ENCODE results near the gene TNFRSF14.
"Not testable (repeated sequence)": the region's sequence is repeated elsewhere in the genome, so short reads cannot be mapped to it uniquely, and the experiment has no call there.

The TNFRSF14 gene

DNA sequence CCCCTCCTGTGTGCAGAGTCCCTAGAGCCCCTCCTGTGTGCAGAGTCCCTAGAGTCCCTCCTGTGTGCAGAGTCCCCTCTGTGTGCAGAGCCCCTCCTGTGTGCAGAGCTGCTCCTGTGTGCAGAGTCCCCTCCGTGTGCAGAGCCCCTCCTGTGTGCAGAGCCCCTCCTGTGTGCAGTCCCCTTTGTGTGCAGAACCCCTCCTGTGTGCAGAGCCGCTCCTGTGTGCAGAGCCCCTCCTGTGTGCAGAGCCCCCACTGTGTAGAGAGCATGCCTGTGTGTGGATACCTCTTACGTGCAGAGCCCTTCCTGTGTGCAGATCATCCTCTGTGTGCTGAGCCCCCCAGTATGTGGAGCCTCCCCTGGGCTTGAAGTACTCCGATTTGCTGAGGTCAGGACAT lies 17.8 kb upstream of the TNFRSF14 start:
- DNase-seq (ENCODE audit: low read depth in 1 of 2, low spot score in 1 of 2) = no peak

DNA sequence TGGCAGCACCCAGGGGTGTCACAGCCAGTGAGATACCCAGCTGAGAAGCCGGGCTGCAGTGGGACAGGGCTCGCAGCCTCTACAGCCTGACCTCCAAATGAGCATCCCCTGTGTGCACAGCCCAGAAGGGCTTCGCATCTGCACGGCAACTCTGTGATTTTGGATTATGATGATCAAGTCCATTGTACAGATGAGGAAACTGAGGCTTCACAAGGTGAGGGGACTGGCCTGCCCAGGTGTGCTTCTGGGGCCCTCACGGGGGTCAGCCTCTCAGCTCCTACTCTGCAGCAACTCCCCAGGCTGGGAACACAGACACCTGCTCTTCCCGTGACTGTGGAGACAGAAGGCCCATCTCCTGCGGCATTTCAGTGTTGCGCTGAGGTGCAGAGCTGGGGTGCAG lies 17.3 kb upstream of the TNFRSF14 start:
- no peak for DNase-seq (ENCODE audit: low read depth in 1 of 2, low spot score in 1 of 2)

DNA sequence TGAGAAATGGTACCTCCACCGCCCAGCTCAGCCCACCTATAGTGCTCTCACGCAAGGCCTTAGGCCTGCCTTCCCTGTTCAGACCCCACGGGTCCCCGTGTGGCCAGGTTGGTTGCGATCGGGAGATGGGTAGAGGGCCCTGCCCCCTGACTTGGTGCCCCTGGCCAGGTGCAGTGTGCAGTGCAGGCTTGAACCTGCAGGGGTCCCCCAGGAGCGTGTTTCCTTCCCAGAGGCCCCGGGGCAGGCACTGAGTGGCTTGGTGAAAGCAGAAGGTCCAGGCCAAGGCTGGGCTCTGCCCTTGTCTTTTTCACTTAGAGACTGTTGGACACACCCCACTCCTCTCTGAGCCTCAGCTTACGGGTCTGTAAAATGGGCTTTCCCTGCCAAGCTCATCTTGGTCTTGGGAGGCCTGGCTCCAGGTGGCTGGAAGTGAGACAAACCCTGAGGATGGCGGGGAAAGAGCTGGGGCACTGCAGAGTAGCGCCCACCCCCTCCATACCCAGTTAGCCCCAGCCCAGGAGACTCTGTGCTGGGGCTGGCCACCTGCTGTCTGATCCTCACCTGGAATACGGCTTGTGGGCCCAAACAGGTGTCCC lies 16.8 kb upstream of the TNFRSF14 start:
- no peak for DNase-seq (ENCODE audit: low read depth in 1 of 2, low spot score in 1 of 2)

DNA sequence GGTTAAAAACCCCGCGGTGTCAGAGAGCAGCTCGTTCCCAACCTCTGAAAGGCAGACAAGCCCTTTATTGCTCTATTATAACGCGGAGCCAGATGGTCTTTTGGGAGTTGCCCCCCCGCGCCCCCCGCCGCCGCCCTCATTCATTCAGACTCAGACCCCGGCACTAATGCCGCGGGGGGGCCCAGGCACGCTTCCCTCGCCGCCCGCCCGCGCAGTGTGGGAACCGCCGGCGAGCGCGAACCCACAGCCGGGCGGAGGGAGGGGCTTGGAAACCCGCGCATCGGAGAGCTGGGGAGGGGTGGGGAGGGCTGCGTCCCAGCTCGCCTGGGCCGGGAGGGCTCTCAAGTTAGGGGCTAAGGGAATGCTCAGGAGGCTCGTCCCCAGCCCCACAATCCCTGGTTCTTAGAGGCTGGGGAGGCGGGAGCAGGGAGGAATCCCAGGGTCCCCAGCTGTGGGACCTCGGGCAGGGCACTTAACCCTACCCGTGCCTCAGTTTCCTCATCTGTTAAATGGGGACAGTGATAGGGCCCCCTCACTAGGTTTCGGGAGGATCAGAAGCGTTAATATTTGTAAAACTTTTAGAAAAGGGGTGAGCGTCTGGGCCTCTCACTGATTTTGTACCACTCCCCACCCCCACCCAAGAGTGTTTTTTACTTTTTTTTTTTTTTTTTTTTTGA lies 15.2 kb upstream of the TNFRSF14 start:
- DNase-seq (ENCODE audit: low read depth in 1 of 2, low spot score in 1 of 2) = no peak

DNA sequence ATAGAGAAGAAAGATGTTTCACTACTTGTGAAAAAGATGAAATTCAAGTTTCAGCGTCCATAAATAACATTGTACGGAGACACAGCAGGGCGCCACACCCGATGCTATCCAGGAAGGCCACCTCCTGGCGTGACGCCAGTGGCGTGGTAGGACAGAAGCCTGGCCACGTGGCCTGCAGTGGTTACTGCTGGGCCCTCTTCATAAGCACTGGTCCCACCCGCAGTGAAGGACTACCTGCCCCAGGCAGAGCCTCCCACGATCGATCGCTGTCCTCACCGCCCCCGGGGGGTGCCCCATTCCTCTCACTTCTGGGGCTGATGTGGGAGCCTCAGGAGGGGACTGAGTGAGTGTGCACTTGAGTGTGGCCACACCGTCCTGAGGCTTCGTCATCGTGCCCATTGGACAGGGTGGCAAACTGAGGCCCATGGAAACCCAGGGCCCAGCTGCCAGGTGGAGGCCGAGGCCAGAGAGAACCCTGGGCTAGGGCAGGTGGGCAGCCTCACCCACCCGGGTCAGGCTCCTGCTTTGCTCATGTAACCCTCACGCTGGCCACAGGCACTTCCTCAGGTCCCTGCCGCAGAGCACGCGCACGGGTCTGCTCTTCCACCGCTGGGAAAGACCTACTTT lies 14.4 kb upstream of the TNFRSF14 start:
- DNase-seq (ENCODE audit: low read depth in 1 of 2, low spot score in 1 of 2) = no peak

DNA sequence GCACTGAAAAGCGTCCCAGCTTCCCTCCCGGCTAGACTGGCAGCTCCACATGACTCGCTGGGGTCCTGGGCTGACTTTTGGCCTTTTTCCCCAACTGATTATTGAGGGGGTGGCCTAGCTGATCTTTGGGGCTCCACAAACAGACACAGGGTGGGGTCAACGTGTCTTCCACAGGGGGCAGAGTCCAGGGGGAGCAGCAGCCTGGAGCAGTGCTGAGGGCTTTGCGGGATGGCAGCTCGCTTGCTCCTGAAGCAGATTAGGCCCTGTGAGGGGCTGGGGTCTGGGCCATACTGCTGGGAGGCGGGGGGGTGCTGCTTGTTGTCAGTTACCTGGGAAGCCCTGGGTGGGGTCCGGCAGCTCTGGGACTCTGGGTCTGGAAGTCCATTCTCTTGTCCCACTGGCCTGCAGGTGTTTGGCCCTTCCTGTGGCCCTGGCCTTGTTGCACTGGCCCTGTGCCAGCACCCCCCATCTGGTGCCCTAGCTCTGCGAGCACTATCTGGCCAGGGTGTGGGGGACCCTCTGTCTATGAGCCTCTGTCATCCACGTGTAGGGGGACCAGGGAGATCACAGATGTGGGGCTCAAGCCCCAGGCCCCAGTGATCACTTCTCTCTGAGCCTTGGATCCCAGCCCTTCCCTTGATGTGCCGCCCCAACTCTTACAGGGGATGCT lies 13.8 kb upstream of the TNFRSF14 start:
- DNase-seq (ENCODE audit: low read depth in 1 of 2, low spot score in 1 of 2) = no peak

DNA sequence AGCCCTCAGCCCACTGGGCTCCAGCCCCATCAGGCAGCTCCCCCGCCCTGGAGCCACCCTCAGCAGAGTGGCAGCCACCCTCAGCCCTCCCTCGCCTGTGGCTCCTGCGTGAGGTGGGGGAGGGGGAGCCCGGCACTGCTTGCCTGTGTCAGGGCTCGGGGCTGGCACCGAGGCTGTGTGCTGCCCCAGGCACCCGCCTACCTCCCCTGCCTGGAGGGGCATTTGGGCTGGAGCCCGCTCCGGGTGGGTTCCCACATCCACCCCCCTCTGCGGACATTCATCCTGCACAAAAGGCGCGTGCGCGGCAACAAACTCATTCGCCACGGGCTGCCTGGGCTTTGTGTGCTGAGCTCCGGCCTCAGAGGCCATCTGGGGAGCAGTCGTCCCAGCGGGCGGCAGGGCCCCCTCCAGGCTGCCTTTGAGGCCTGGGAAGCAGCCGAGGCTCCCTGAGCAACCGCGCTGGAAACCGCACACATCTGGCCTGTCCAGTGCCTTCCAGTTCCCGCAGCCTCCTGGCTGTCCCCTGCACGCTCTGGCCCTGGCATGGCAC lies 12.6 kb upstream of the TNFRSF14 start:
- DNase-seq (ENCODE audit: low read depth in 1 of 2, low spot score in 1 of 2) = no peak

DNA sequence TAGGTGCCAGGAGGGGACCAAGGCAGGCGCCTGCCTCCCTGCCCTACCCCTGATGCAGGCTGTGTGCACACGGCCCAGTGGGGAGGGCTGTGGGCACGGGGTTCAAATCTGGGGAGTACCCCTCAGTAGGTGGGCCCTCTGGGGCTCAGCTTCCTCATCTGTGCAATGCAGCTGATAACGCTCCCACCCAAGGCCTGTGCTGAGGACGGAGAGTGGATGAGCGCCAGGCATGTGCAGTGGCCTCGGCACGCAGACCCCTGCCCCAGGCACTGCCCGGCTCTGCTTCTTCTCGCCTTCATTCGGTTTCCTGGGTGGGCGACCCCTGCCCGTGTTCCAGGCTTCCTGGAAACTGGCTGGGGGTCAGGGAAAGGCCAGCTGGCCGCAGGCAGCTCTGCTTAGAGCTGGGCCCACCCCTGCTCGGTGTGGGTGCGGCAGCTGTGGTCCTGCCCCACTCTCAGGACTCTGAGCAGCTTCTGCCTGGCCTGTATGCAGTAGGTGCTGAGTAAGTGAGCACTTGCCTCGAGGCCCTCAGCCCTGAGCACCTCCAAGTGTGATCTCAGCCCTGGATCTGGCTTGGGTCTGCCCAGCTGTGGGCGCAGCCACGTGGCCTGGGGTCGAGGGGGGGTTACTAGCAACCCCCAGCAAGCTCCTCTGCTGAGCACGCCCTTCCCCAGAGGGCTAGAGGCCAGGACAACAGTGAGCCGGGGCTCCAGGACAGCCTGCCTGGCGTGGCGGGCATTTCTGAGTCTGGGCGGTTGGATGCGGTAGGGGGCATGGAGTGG lies 11.9 kb upstream of the TNFRSF14 start:
- DNase-seq (ENCODE audit: low read depth in 1 of 2, low spot score in 1 of 2) = no peak

DNA sequence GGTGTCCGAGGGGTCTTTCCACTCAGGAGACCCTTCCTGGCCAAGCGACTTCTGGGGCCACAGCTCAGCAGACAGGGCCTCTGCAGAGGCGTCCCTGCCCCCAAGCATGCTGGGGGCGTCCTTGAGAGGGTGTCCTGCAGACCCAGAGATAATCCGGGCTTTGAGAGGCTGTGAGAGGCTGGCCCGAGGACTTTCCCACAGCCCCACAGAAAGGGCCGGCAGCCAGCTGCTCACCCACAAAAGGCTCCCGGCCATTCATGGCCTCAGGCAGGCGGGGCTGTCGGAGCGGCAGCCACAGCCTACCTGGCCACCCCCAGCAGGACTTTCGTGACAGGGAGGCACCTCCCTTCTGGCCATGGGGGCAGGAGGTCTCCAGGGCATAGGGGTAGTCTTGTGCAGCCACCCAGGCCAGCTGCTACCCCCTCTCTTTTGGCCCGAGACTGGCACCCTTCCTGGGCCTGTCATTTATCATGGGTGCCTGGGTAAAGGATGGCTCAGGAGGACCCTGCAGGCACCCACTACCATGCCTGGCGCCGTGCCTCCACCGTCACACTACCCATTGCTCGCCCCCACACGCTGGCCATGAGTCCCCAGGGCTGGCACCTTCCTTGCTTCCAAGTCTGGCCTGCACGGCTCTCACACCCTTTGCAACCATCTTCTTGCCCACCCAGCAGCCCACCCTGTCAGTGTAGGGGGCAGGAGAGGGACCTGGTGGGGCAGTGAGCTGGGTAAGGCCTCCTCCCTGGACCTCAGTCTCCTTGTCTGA lies 11.1 kb upstream of the TNFRSF14 start:
- no peak for DNase-seq (ENCODE audit: low read depth in 1 of 2, low spot score in 1 of 2)

DNA sequence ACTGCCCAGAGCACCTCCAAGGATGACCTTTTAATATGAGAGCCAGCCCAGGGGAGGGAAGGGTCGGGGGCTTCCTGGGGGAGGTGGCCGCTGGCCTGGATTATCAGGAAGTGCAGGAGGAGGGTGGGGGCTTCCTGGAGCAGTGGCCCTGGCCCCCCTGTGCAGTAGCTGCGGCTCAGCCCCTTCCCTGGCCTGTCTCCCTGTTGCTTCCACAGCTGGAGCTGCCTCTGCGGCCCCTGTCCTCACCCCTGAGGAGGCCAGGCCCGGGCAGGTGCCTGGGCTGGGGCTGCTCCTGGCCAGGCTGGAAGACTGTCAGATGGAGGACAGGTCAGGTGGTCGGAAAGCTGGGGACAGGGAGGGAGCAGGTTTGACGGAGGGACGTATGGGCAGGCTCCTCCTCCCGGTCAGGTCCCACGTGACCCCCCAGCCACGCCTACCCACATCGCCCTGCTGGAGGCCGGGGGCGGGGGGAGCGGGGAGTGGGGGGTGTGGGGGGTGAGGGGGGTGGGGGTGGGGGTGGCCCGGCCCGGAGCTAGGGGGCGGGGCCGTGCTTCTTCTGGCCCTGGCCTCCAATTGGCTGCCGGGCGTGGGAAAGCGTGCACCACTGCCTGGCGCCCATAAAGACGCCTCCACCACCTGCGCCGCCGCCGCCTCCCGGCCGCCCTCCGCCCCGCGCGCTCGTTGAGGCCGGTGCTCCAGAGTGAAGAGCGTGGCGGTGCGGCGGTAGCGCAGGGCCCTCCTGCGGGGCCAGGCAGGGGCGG lies 10.2 kb upstream of the TNFRSF14 start:
- peak in 1 of 2 donors; percentile 77 for DNase-seq (ENCODE audit: low read depth in 1 of 2, low spot score in 1 of 2)

DNA sequence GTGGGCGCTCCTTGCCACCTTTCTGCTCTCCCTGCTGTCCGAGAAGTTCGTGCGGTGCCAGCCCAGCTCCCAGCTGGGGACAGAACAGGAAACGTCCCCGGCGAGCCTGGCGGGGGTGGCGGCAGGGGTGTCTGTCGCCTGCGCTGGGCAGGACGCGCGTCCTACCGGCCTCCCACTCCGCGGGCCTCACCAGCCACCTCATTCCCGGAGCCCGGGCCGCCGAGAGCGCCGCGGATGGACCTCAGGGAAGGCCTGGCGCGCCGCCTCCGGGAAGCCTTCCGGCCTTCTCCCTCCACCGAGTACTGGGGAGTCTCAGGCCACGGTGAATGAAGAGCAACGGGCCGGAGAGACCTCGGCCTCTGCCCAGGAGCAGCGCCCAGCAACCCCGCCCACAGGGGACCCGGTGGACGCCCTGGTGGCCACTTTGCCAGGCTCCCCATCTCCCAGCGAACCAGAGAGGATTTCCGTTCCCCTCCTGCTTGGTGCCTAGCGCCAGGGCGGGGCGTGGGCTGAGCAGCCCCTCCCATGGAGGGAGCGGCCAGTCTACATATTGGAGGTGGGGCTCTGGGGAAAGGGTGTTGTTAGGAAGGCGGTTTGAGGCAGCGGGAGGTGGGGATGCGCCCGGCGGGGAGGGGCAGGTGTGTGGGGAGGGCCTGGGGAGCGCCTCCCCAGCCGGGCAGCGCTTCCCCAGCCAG lies 9.5 kb upstream of the TNFRSF14 start:
- DNase-seq (ENCODE audit: low read depth in 1 of 2, low spot score in 1 of 2) = peak in 1 of 2 donors; percentile 79

DNA sequence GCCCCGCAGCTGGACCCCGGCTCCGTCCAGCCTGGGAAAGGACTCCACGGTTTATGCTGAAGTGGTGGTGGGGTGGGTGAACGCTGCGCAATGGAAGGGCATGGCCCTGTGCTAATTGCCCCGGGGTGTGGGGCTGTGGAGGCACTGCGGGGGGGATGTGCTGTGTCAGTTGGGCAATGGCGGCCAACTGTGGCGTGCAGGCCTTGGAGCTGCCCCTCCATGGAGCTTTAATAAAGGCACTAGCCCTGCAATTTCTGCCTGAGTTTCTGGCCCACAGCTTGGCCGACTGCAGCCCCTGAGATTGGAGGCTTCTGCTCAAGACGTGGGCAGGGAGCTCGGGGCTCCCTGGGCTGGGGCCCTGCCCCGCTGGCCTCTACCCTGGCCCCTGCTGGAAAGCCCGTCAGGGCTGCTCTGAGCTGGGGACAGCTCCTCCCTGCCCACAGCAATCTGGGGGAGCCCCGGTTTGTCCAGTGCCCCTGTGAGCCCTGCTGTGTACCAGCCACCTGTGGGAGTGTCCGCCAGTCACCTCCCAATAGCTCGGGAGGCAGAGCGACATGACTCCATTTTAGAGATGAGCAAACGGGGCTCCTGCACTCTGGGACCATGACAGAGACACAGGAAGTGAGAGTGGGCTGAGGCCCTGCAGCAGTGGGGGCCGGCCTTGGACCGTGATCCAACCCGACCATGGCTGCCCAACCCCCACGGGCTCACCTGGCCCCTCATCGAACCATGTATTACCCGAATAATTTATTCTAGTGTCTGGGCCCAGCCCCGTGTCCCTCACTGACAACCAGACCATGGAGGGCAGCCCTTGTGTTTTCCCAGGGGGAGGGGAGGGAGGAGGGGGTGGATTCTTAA lies 8.7 kb upstream of the TNFRSF14 start:
- DNase-seq (ENCODE audit: low read depth in 1 of 2, low spot score in 1 of 2) = no peak

DNA sequence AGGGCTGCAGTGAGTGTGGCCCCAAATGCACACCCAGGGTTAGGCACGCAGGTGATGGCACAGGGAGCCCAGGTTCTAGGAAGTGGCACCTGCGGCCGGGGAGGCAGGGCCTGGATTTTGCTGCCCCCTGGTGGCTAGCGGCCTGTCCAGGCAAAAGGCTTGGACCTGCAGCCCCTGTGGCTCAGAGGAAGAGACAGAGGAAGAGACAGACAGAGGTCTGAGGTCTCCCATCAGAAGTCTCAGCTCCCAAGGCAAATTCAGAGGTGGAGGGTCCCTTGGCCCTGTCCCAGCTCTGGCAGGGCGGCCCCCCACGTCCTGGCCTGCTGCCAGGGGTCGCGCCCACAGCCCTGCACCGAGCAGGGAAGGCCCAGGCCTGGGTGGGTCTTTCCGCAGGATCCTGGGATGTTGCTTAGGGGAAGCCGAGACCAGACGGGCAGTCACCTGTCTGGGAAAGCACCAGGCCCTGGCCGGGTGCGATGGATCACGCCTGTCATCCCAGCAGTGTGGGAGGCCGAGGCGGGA lies 8.0 kb upstream of the TNFRSF14 start:
- DNase-seq (ENCODE audit: low read depth in 1 of 2, low spot score in 1 of 2) = peak; percentile 71 to 76

DNA sequence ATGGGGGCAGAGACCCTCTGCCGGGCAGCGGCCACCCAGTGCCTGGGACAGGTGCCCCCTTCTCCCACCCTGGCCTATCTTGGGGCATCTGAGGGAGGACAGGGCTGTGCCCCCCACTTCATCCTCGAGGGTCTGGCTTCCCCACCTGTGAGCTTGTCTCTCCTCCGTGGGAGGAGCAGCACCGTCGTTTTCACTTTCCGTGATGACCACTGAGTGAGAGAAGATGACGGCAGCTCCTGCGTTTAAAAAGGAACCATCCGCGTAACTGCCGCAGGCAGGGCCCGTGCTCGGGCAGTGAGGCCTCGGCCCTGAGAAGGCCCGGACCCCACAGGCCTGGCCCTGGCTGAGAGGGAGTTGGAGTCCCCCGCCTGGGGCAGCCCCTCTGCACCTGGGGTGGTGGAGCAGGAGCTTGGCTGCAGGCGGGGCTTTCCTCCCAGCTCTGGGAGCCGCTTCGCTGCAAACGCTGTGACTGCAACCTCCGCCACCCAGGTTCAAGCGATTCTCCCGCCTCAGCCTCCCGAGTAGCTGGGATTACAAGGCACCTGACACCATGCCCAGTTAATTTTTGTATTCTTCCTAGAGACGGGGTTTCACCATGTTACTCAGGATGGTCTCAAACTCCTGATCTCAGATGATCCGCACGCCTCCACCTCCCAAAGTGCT lies 6.7 kb upstream of the TNFRSF14 start:
- not testable (repeated sequence) for DNase-seq (ENCODE audit: low read depth in 1 of 2, low spot score in 1 of 2)

DNA sequence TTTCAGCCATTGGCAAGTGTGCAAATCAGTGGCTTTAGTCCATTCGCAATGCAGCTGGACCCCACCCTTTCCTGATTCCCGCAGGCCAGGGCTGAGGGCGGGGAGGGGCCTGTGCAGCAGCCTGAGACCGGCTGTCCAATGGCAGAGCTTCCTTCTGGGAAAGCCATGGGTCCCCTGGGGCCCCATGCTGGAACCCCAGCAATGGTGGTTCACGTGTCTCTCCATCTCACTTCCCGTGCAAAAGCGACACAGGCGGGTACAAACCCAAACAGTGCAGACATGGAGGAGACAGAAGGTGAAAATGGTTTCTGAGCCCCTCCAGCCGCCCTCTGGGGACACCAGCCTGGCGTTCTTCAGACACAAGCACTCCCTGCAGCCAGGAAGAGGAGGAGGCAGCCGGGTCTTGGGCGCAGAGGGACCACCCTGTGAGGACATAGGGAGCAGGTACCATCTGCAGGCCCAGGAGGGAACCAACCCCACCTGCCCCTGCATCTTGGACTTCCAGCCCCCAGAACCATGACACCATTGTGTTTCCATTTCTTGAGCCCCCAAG lies 5.8 kb upstream of the TNFRSF14 start:
- not testable (repeated sequence) for DNase-seq (ENCODE audit: low read depth in 1 of 2, low spot score in 1 of 2)

DNA sequence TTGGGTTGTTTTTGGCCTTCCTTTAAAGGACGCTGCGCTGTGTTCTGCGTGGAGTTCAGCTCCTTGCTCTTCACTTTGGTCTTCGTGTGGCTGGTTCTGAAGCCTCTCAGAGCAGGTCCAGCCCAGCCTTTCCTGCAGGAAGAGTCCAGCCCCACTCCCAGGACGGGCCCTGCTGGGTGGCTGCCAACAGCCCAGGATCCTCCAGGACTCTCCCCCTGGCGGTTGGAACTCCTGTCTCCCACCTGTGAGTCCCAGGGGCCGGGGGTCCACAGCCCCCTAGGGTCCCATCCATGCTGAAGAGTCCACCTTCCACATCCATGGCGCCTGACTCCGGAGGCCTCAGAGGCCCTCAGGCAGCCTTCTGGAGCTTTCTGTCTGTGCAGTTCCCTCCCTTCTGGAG lies 4.6 kb upstream of the TNFRSF14 start:
- DNase-seq (ENCODE audit: low read depth in 1 of 2, low spot score in 1 of 2) = not testable (repeated sequence)

DNA sequence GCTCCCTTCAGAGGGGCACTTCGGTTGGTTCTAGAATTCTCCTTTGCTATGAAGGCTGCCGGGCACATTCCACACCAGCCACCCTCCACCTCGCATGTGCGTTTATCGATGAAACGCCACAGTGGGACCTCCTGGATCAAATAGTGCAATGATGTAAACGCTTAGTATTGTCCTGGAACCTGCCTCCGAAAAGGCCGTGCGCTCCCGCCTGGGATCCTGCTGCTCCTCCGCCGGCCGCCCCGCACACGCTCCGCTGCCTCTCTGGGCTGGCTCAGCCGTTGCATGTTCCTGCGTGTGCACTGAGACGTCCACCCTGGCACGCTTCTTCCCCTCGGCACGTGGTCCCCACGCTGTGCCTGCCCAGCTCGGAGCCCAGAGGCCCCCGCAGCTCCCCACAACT lies 4.0 kb upstream of the TNFRSF14 start:
- no peak for DNase-seq (ENCODE audit: low read depth in 1 of 2, low spot score in 1 of 2)
